A673 (cell line): ENCODE data around the gene IFT122. TPM values are rescaled to one million over a fixed set of nuclear protein-coding genes. Genes with fewer than 3 reads are reported as not detected.

Experiments
- BruUV-seq: library from RNA; stranded (reverse); fragments of 400-500 nt; replicated peaks from 2 replicates; lab custom pipeline; 2021; lab: Mats Ljungman, UMichigan
- CTCF ChIA-PET: fragments of 300-600 bp; sonication (Branson Sonifier 250); formaldehyde crosslinking; loops from one replicate; lab custom pipeline; 2022; ENCODE audit warnings: antibody characterized with exemption; lab: Charles Lee
- POLR2A ChIA-PET: fragments of 300-600 bp; sonication (Branson Sonifier 250); formaldehyde crosslinking; loops from one replicate; lab custom pipeline; 2022; ENCODE audit warnings: antibody characterized with exemption; ENCODE audit not compliant: low non-redundant PET; lab: Charles Lee
- DNase-seq: peaks from one replicate; pipeline ENCODE4 v3.0.0-alpha.2; 2015; ENCODE audit warnings: low spot score
- H3K27ac ChIP-seq: fragments of 200-600 bp; sonication (generic); 2 replicates; pipeline ENCODE4 v1.5.1; 2016; ENCODE audit warnings: mixed run types, low read depth, mild to moderate bottlenecking, mixed read lengths, antibody characterized with exemption, low read length; ENCODE audit not compliant: poor library complexity, severe bottlenecking
- H3K27me3 ChIP-seq: fragments of 200-600 bp; sonication (generic); replicated peaks from 2 replicates; pipeline ENCODE4 v1.6.1; 2017; ENCODE audit warnings: mixed run types, low read depth, mild to moderate bottlenecking, mixed read lengths, antibody characterized with exemption, low read length; ENCODE audit not compliant: insufficient read depth, poor library complexity
- H3K36me3 ChIP-seq: fragments of 200-600 bp; sonication (generic); 2 replicates; pipeline ENCODE4 v1.6.1; 2016; ENCODE audit warnings: mixed run types, mild to moderate bottlenecking, mixed read lengths, antibody characterized with exemption, low read length; ENCODE audit not compliant: insufficient read depth, poor library complexity, severe bottlenecking
- H3K4me1 ChIP-seq: fragments of 200-600 bp; sonication (generic); 2 replicates; pipeline ENCODE4 v1.6.1; 2017; ENCODE audit warnings: mixed run types, mild to moderate bottlenecking, mixed read lengths, antibody characterized with exemption, low read length; ENCODE audit not compliant: insufficient read depth, poor library complexity, severe bottlenecking
- H3K4me3 ChIP-seq: fragments of 200-600 bp; sonication (generic); 2 replicates; pipeline ENCODE4 v1.5.1; 2016; ENCODE audit warnings: low read depth, mixed run types, mild to moderate bottlenecking, mixed read lengths, low read length; ENCODE audit not compliant: poor library complexity, severe bottlenecking
- H3K9me3 ChIP-seq: fragments of 200-600 bp; sonication (generic); 2 replicates; pipeline ENCODE4 v1.6.1; 2016; ENCODE audit warnings: mixed run types, low read depth, mild to moderate bottlenecking, mixed read lengths, antibody characterized with exemption, low read length; ENCODE audit not compliant: poor library complexity, severe bottlenecking
- CTCF ChIP-seq: fragments of 300-800, 200-600 bp; sonication (generic); conservative IDR thresholded peaks from 2 replicates; pipeline ENCODE4 v1.5.1; 2017; ENCODE audit warnings: low read depth, mild to moderate bottlenecking, antibody characterized with exemption, low read length, moderate library complexity, mixed read lengths
- EZH2 ChIP-seq: fragments of 200-600 bp; sonication (generic); IDR thresholded peaks from 2 replicates; pipeline ENCODE4 v1.6.1; 2017; ENCODE audit warnings: borderline replicate concordance, low read depth, mild to moderate bottlenecking, mixed read lengths, antibody characterized with exemption, low read length; ENCODE audit not compliant: poor library complexity, severe bottlenecking
- intact Hi-C: fragments of 100-400 bp; cut with micrococcal nuclease; formaldehyde crosslinking; loops from one replicate; pipeline ENCODE4 v1.10.0; 2022; ENCODE audit not compliant: unreplicated experiment
- total RNA-seq: library from RNA; stranded (reverse); gene quantifications from 2 replicates; pipeline ENCODE4 v1.2.3, GENCODE V29; 2021

IFT122 gene
- total RNA-seq, 1 experiment from 2014 or later = 48.2 TPM

GRCh38 chr3:129461461-129462146 is 21.6 kb downstream of the IFT122 start:
- intact Hi-C loops = no loop called here
- POLR2A ChIA-PET = no interaction called here
- H3K27ac ChIP-seq = no peak overlapping the region
- H3K4me1 ChIP-seq = no peaks in the 10 kb centered on the region
- peaks cover 7% of the 10 kb centered on the region for H3K36me3 ChIP-seq
- H3K4me3 ChIP-seq = no peak overlapping the region
- H3K27me3 ChIP-seq = no peaks in the 10 kb centered on the region
- no peak for DNase-seq
- TF ChIP-seq EZH2 (no peak), CTCF (no peak)
- H3K9me3 ChIP-seq = no peaks in the 10 kb centered on the region
- CTCF ChIA-PET = no interaction called here
- no TSS peak for BruUV-seq

- no peaks in the 10 kb centered on the region for H3K27me3 ChIP-seq
- no peak for DNase-seq
- H3K27ac ChIP-seq = no peak overlapping the region
- CTCF ChIA-PET = interaction anchor here (0.6 kb wide), 1 partner anchor 28 kb away, joined by 3 read pairs; no protein-coding TSS in a partner anchor
- H3K4me1 ChIP-seq = no peaks in the 10 kb centered on the region
- H3K9me3 ChIP-seq = no peaks in the 10 kb centered on the region
- intact Hi-C loops = no loop called here
- no TSS peak for BruUV-seq
- TF ChIP-seq EZH2 (no peak), CTCF (no peak)
- H3K4me3 ChIP-seq = no peak overlapping the region
- peaks cover 7% of the 10 kb centered on the region for H3K36me3 ChIP-seq
- POLR2A ChIA-PET = no interaction called here
Measured at GRCh38 chr3:129462361-129462968, 22.4 kb downstream of the IFT122 start.

GRCh38 chr3:129463094-129463493 is 23.1 kb downstream of the IFT122 start:
- no peak for DNase-seq
- BruUV-seq = no TSS peak
- intact Hi-C loops = no loop called here
- TF ChIP-seq CTCF = no peak
- no peak for TF ChIP-seq EZH2
- POLR2A ChIA-PET = no interaction called here
- H3K36me3 ChIP-seq = peaks cover 7% of the 10 kb centered on the region
- CTCF ChIA-PET = no interaction called here
- H3K4me3 ChIP-seq = no peak overlapping the region
- H3K4me1 ChIP-seq = no peaks in the 10 kb centered on the region
- H3K27me3 ChIP-seq = no peaks in the 10 kb centered on the region
- no peak overlapping the region for H3K27ac ChIP-seq
- no peaks in the 10 kb centered on the region for H3K9me3 ChIP-seq
